IPS DF 19.7 (cell line): ENCODE data around the gene OR5L1.

ENCODE experiments used
- DNase-seq: peaks from one replicate; pipeline ENCODE4 v3.0.0-alpha.2; 2013; ENCODE audit warnings: low read depth, low spot score

OR5L1 gene

GRCh38 chr11:55811067-55811466 lies at the start of gene OR5L1:
Gene OR5L1 (plus strand): TSS chr11:55811367. CDS start chr11:55811467, 100 bp downstream.
- no peak for DNase-seq

DNA sequence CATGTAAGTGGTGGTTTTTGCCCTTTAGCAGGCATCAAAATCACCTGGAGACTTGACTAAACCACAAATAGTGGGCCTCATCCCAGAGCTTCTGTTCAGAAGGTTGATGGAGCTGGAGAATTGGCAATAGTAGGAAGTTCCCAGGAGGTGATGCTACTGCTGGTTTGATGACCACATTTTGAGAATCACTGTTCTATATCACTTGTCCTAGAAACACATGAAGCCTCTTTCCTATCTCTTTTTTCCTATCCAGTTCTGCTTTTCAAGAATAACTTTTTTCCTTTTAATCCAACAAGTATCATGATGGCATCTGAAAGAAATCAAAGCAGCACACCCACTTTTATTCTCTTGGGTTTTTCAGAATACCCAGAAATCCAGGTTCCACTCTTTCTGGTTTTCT lies 38.0 kb upstream of the OR5L1 start, which contains the start of gene OR5D13:
Gene OR5D13, plus strand, starts transcription at position 301 of the 400 bp plus-strand sequence. Its CDS starts 0 bp downstream, at position 301.
- no peak for DNase-seq

DNA sequence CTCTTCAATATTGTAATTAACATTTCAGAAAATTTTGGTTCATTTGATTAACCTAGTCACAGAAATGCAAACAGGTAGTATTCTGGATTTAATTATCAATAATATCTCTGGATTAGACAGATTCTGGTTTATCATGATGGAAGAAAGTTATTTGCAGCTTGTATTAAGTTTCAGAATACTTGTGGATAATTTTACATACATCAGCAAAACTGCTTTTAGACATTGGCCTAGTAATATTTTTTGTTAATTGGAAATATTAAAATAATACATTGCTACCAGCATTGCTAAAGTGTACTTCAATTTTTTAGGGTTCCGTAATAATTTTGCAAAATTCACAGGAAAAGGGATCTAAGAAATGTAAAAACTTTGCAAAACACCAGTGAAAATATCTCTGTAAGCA lies 19.6 kb upstream of the OR5L1 start:
- no peak for DNase-seq

DNA sequence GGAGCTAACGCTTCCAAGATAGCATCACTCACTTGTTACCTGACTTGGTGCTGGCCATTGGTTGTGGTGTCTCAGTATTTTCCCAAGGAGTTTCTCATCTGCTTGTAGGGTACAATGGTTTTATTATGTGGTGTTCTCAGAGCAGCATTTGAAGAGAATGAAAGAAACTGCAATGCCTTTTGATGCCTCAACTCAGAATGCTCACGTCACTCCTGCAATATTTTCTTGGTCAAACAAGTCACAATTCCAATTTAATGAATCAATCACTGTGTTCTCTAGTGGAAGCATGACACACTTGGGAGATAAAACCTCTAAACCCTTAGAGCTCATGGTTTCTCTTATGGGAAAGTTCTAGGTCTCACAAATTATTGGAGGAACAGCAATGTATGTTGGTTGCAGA lies 17.8 kb upstream of the OR5L1 start:
- no peak for DNase-seq

DNA sequence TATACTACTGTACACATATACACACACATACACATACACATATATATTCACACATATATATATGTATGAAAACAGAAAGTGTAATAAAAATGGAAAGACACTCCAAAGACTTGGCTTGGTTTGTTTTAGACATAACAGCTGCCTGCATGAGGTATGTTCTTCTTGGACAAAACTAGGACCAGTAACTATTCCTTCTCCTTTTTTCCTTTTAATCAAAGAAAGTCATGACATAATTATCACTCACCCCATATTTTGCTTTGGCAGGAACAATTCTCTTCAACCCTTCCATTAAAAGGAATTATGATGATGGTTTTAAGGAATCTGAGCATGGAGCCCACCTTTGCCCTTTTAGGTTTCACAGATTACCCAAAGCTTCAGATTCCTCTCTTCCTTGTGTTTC lies 15.9 kb upstream of the OR5L1 start, which contains the start of gene OR5D14:
Gene OR5D14, plus strand, starts transcription at position 301 of the 400 bp plus-strand sequence. Its CDS starts 0 bp downstream, at position 301.
- DNase-seq, result no peak

GRCh38 chr11:55806248-55806647 lies 4.9 kb upstream of the OR5L1 start:
- DNase-seq, result no peak

DNA sequence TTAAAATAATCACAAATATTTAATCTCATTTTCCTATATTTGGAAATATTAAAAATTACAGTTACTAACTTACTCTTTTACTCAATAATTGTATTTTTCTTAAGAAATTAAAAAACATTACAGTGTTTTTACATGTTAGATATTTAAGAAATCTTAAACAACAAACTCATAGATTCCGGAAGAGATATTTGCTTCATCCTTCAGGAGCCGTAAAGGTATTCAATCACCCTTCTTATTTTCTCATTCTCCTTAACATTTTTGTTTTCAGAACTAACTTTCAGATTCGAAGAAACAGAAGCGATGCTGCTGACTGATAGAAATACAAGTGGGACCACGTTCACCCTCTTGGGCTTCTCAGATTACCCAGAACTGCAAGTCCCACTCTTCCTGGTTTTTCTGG lies 8.2 kb downstream of the OR5L1 start, which contains the start of gene OR5D18:
Gene OR5D18, plus strand, starts transcription at position 301 of the 400 bp plus-strand sequence. Its CDS starts 0 bp downstream, at position 301.
- no peak for DNase-seq

DNA sequence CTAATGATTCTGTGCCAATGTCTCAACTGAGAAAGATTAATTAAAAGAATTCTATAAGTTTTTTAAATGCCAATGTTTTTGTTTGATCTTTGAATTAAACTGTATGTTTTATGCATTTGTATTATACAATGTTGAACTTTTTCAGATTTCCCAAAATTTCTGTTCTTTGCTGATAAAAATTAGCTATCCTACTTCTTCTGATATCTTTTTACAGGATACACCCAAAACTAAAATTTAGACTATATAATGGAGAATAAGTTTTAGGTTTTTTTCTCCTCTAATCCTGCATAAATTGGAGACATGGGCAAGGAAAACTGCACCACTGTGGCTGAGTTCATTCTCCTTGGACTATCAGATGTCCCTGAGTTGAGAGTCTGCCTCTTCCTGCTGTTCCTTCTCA lies 15.8 kb downstream of the OR5L1 start, which contains the start of gene OR5L2:
Gene OR5L2, plus strand, starts transcription at position 301 of the 400 bp plus-strand sequence. Its CDS starts 0 bp downstream, at position 301.
- DNase-seq, result no peak

GRCh38 chr11:55838452-55838851 lies 27.3 kb downstream of the OR5L1 start, which contains the start of gene OR5D16:
Gene OR5D16 (plus strand): TSS chr11:55838752. CDS start chr11:55838752, 0 bp downstream.
- no peak for DNase-seq

DNA sequence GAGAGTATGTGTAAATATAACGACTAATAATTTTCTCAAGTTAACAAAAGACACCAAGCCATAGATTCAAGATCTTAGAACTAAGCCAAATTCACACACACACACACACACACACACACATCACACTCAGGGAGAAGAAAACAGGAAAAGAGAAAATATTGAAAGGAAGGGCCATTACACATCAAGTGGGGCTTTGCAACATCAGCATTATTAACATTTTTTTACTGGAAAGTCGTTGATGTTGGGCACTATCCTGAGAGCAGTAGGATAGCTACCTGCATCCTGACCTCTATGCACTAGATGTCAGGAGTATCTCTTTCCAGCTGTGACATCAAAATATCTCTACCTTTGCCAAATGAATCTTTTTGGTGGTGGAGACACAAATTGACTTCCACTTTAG lies 36.3 kb downstream of the OR5L1 start:
- DNase-seq, result no peak

DNA sequence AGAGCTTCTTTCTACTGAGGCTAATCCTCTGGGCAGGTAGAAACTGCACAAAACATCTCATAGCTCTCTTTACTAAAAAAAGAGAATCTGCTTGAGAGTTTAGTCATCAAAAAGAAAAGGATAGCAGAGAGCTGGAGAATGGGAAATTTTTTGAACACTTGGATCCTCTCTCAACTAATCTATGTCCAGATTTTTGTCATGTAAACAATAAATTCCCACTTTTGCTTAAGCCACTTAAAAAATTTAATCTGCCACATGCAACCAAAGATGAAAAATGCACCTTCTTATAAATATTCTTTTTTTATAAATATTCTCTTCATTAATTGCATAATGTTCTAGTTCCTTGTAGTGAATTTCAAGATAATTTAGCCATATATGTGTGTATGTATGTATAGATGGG lies 37.9 kb downstream of the OR5L1 start:
- no peak for DNase-seq

GRCh38 chr11:55852141-55852540 lies 41.0 kb downstream of the OR5L1 start:
- no peak for DNase-seq

DNA sequence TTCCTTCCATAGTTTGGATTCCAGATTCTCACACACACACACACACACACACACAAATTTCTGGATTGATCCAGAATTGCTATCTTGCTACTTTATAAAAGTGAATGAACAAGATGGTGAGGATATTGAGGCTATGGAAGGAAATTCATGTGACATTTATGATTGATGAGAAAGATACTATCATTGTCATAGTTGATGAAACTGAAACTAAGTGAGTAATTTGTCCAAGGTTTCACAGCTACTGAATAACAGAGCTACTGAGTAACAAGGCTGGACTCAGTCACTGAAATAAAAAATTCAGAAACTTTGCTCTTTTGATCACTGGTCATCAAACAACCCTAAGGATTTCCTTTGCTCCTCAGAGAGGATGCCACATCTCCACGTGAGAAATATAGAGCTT lies 43.5 kb downstream of the OR5L1 start:
- no peak for DNase-seq
